HCT116 (cell line): Measurements from ENCODE around the gene HAAO. TPM values are rescaled to one million over a fixed set of nuclear protein-coding genes. Genes with fewer than 3 reads are reported as not detected.

Experiments
- ATAC-seq: fragments of 200-7000 bp; cut with Tn5 transposase; 2 replicates; pipeline ENCODE4 v1.9.1; 2020; ENCODE audit warnings: mild to moderate bottlenecking, moderate library complexity
- BruUV-seq: library from RNA; stranded (reverse); fragments of 400-500 nt; replicated peaks from 2 replicates; lab custom pipeline; 2021; lab: Mats Ljungman, UMichigan
- CTCF ChIA-PET: fragments of 300-600 bp; sonication (Branson Sonifier 250); formaldehyde crosslinking; loops from one replicate; lab custom pipeline; 2021; ENCODE audit warnings: antibody characterized with exemption; lab: Charles Lee
- POLR2A ChIA-PET: fragments of 300-600, 350-600 bp; sonication (Branson Sonifier 250); formaldehyde crosslinking; loops from one replicate; lab custom pipeline; 2021; ENCODE audit warnings: antibody characterized with exemption; lab: Charles Lee
- RAD21 ChIA-PET, 2 experiments: fragments of 300-600 bp; sonication (Branson Sonifier 250); formaldehyde crosslinking; loops; one replicate each; lab custom pipeline; 2023; ENCODE audit warnings: low total read pairs in 2 of 2; ENCODE audit not compliant: uncharacterized antibody in 2 of 2, unreplicated experiment in 2 of 2, low non-redundant PET in 1 of 2; lab: Charles Lee
- DNase-seq: peaks from one replicate; pipeline ENCODE4 v3.0.0-alpha.2; 2010; ENCODE audit warnings: low read depth, low spot score
- H2AFZ ChIP-seq: fragments of 200-600 bp; shearing (Covaris generic), sonication (generic); 2 replicates; pipeline ENCODE4 v1.6.1; 2017; ENCODE audit warnings: low read depth, mixed run types, mixed read lengths, antibody characterized with exemption, low read length; ENCODE audit not compliant: poor library complexity, severe bottlenecking
- H3K27ac ChIP-seq: 2 replicates; pipeline ENCODE4 v1.5.1; 2012; ENCODE audit warnings: low read depth, low read length
- H3K27me3 ChIP-seq: fragments of 200-600 bp; sonication (generic); 2 replicates; pipeline ENCODE4 v1.6.1; 2016; ENCODE audit warnings: mixed run types, low read length, mixed read lengths; ENCODE audit not compliant: insufficient read depth
- H3K36me3 ChIP-seq, 2 experiments: fragments of 200-500 bp in 1 of 2; fragments of 200-600 bp in 1 of 2; sonication (Bioruptor generic) in 1 of 2; sonication (generic) in 1 of 2; 2 replicates each; pipeline versions ENCODE4 v1.5.1 to v1.6.1; 2014 to 2016; ENCODE audit warnings: low read length in 2 of 2, inconsistent platforms in 1 of 2, mixed read lengths in 1 of 2, mixed run types in 1 of 2; ENCODE audit not compliant: insufficient read depth in 2 of 2, control insufficient read depth in 1 of 2
- H3K4me1 ChIP-seq, 2 experiments: fragments of 200-600 bp in 1 of 2; sonication (generic) in 1 of 2; 2 replicates each; pipeline versions ENCODE4 v1.5.1 to v1.6.1; 2012 to 2017; ENCODE audit warnings: low read length in 2 of 2, inconsistent platforms in 1 of 2, mild to moderate bottlenecking in 1 of 2, mixed read lengths in 1 of 2, mixed run types in 1 of 2, moderate library complexity in 1 of 2; ENCODE audit not compliant: insufficient read depth in 2 of 2, control insufficient read depth in 1 of 2
- H3K4me2 ChIP-seq: fragments of 200-600 bp; sonication (generic); 2 replicates; pipeline ENCODE4 v1.6.1; 2017; ENCODE audit warnings: mixed run types, low read length, mixed read lengths
- H3K4me3 ChIP-seq, 2 experiments: fragments of 200-600 bp in 1 of 2; sonication (generic) in 1 of 2; replicated peaks in 1 of 2; 2 replicates each; pipeline ENCODE4 v1.5.1; 2011 to 2016; ENCODE audit warnings: low read length in 2 of 2, control low read depth in 1 of 2, low read depth in 1 of 2, mild to moderate bottlenecking in 1 of 2, mixed read lengths in 1 of 2, mixed run types in 1 of 2
- H3K79me2 ChIP-seq: fragments of 200-600 bp; sonication (generic); 2 replicates; pipeline ENCODE4 v1.6.1; 2017; ENCODE audit warnings: mild to moderate bottlenecking, mixed run types, low read length, moderate library complexity, mixed read lengths; ENCODE audit not compliant: insufficient read depth
- H3K9ac ChIP-seq: fragments of 200-600 bp; sonication (generic); 2 replicates; pipeline ENCODE4 v1.6.1; 2016; ENCODE audit warnings: low read length, mixed read lengths
- H3K9me2 ChIP-seq: fragments of 200-600 bp; sonication (generic), shearing (Covaris generic); 2 replicates; pipeline ENCODE4 v1.6.1; 2017; ENCODE audit warnings: mixed run types, mild to moderate bottlenecking, moderate library complexity; ENCODE audit not compliant: insufficient read depth
- H3K9me3 ChIP-seq, 2 experiments: fragments of 200-500 bp in 1 of 2; fragments of 200-600 bp in 1 of 2; sonication (Bioruptor generic) in 1 of 2; sonication (generic) in 1 of 2; 2 replicates each; pipeline ENCODE4 v1.6.1; 2014 to 2017; ENCODE audit warnings: low read length in 2 of 2, mixed read lengths in 2 of 2, inconsistent platforms in 1 of 2, low read depth in 1 of 2, mild to moderate bottlenecking in 1 of 2, mixed run types in 1 of 2, moderate library complexity in 1 of 2; ENCODE audit not compliant: control insufficient read depth in 1 of 2, insufficient read depth in 1 of 2
- H4K20me1 ChIP-seq: fragments of 200-600 bp; sonication (generic), shearing (Covaris generic); 2 replicates; pipeline ENCODE4 v1.6.1; 2017; ENCODE audit warnings: mixed run types, mild to moderate bottlenecking, moderate library complexity; ENCODE audit not compliant: insufficient read depth
- CBX3 ChIP-seq: IDR thresholded peaks from 2 replicates; pipeline ENCODE4 v1.6.1; 2012; ENCODE audit warnings: low read depth
- CEBPB ChIP-seq: IDR thresholded peaks from 2 replicates; pipeline ENCODE4 v1.6.1; 2012; ENCODE audit warnings: low read depth
- EGR1 ChIP-seq: IDR thresholded peaks from 2 replicates; pipeline ENCODE4 v1.6.1; 2012; ENCODE audit warnings: low read depth
- ELF1 ChIP-seq: IDR thresholded peaks from 2 replicates; pipeline ENCODE4 v1.6.1; 2012; ENCODE audit warnings: low read depth, borderline replicate concordance
- EZH2phosphoT487 ChIP-seq: fragments of 200-600 bp; IDR thresholded peaks from 2 replicates; pipeline ENCODE4 v1.6.1; 2018; ENCODE audit warnings: antibody characterized with exemption, borderline replicate concordance
- FOSL1 ChIP-seq: IDR thresholded peaks from 2 replicates; pipeline ENCODE4 v1.6.1; 2012; ENCODE audit warnings: low read depth
- JUND ChIP-seq: IDR thresholded peaks from 2 replicates; pipeline ENCODE4 v1.6.1; 2012
- POLR2A ChIP-seq: IDR thresholded peaks from 2 replicates; pipeline ENCODE4 v1.7.0; 2011; ENCODE audit warnings: borderline replicate concordance; ENCODE audit not compliant: insufficient read depth, insufficient read length; ENCODE audit errors: extremely low read depth
- POLR2AphosphoS5 ChIP-seq: IDR thresholded peaks from 2 replicates; pipeline ENCODE4 v1.6.1; 2011; ENCODE audit warnings: mild to moderate bottlenecking, low read depth, low read length, moderate library complexity
- RAD21 ChIP-seq: IDR thresholded peaks from 2 replicates; pipeline ENCODE4 v1.6.1; 2012; ENCODE audit warnings: low read depth, mild to moderate bottlenecking
- SIN3A ChIP-seq: IDR thresholded peaks from 2 replicates; pipeline ENCODE4 v1.6.1; 2012; ENCODE audit warnings: low read depth
- SP1 ChIP-seq: IDR thresholded peaks from 2 replicates; pipeline ENCODE4 v1.6.1; 2012; ENCODE audit warnings: low read depth
- SRF ChIP-seq: IDR thresholded peaks from 2 replicates; pipeline ENCODE4 v1.6.1; 2012; ENCODE audit warnings: low read depth
- TCF7L2 ChIP-seq: IDR thresholded peaks from 2 replicates; pipeline ENCODE4 v1.7.0; 2011; ENCODE audit warnings: borderline replicate concordance, inconsistent platforms; ENCODE audit not compliant: insufficient read depth, insufficient read length; ENCODE audit errors: extremely low read depth
- ZFX ChIP-seq: fragments of 450-650 bp; IDR thresholded peaks from 2 replicates; pipeline ENCODE4 v1.6.1; 2017
- ZNF274 ChIP-seq: fragments of 200-500 bp; sonication (Bioruptor generic); IDR thresholded peaks from 2 replicates; pipeline ENCODE4 v1.6.1; 2014; ENCODE audit warnings: mild to moderate bottlenecking, low read depth, low read length, inconsistent platforms
- intact Hi-C: fragments of 100-400 bp; cut with micrococcal nuclease; formaldehyde crosslinking; loops from 2 replicates; pipeline ENCODE4 v1.10.0; 2022
- total RNA-seq: library from RNA; stranded (reverse); gene quantifications from one replicate; pipeline ENCODE4 v1.2.1, GENCODE V29; 2021; ENCODE audit not compliant: unreplicated experiment
- TF ChIP-seq, protein P1 (sequence below): IDR thresholded peaks from 2 replicates; pipeline ENCODE4 v1.6.1; 2012; ENCODE audit warnings: low read depth
- TF ChIP-seq, protein P2 (sequence below): IDR thresholded peaks from 2 replicates; pipeline ENCODE4 v1.6.1; 2012
- TF ChIP-seq, protein P3 (sequence below), 3 experiments: fragments of 200-600 bp in 1 of 3; sonication (generic) in 1 of 3; IDR thresholded peaks in 2 of 3; conservative IDR thresholded peaks in 1 of 3; 2 replicates each; pipeline ENCODE4 v1.5.1; 2012 to 2017; ENCODE audit warnings: low read depth in 2 of 3, low read length in 2 of 3, antibody characterized with exemption in 1 of 3, borderline replicate concordance in 1 of 3, control low read depth in 1 of 3, mild to moderate bottlenecking in 1 of 3, mixed read lengths in 1 of 3, mixed run types in 1 of 3, moderate library complexity in 1 of 3; ENCODE audit not compliant: insufficient read depth in 1 of 3
- TF ChIP-seq, protein P4 (sequence below): IDR thresholded peaks from 2 replicates; pipeline ENCODE4 v1.6.1; 2012

Gene HAAO
- total RNA-seq, 1 experiment from 2014 or later, result not detected

DNA sequence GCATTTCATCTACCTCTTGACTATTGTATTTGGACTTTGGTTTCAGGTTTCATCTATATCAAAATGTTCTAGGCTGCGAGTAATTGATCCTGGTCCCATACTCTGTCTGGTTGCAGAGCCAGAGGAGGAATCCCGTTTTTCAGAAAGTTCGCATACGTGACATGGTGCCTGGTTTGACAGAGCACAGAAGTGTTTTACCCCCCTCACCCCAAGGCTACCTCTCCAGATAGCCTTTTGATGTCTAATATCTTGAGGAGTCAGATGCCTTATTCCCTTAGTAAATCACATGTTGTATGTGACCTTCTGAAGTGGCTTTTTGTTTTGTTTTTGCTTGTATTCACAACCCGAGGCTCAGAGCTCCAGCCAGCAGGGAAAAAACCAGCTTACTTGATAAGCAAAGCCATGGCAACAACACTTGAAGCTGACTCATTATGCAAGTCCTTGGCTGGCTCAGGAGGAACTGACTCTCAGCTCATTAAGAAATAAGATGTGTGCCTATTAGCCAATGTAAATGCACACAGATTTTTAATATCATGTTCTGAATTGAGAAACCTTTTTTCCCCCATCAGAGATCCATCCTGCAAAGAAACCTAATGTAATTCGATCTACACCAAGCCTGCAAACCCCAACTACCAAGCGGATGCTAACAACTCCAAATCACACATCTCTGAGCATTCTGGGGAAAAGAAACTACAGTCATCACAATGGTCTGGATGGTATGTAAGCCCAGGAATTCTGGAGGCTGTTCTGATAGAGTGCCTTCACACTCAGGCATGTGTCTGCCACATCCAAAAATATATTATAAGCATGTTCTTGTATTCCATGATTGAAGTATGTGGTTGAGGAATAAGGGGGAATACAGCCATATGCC is 69.8 kb downstream of the HAAO start:
- H3K27ac ChIP-seq, result no peak overlapping the region
- H4K20me1 ChIP-seq, result no peaks in the 10 kb centered on the region
- H3K9ac ChIP-seq, result no peak overlapping the region
- H3K9me2 ChIP-seq, result no peaks in the 10 kb centered on the region
- RAD21 ChIA-PET, result no interaction called here
- H2AFZ ChIP-seq, result no peak overlapping the region
- no peaks in the 10 kb centered on the region for H3K4me1 ChIP-seq
- ATAC-seq, result no peak
- no peak overlapping the region for H3K4me2 ChIP-seq
- DNase-seq, result no peak
- no peaks in the 10 kb centered on the region for H3K79me2 ChIP-seq
- no peaks in the 10 kb centered on the region for H3K36me3 ChIP-seq
- no TSS peak for BruUV-seq
- no peak for TF ChIP-seq EZH2phosphoT487
- TF ChIP-seq ZNF274, result no peak
- no peak for TF ChIP-seq ELF1
- no peak for TF ChIP-seq CEBPB
- TF ChIP-seq FOSL1, result no peak
- TF ChIP-seq JUND, result no peak
- TF ChIP-seq TCF7L2, result no peak
- TF ChIP-seq, protein P1, sequence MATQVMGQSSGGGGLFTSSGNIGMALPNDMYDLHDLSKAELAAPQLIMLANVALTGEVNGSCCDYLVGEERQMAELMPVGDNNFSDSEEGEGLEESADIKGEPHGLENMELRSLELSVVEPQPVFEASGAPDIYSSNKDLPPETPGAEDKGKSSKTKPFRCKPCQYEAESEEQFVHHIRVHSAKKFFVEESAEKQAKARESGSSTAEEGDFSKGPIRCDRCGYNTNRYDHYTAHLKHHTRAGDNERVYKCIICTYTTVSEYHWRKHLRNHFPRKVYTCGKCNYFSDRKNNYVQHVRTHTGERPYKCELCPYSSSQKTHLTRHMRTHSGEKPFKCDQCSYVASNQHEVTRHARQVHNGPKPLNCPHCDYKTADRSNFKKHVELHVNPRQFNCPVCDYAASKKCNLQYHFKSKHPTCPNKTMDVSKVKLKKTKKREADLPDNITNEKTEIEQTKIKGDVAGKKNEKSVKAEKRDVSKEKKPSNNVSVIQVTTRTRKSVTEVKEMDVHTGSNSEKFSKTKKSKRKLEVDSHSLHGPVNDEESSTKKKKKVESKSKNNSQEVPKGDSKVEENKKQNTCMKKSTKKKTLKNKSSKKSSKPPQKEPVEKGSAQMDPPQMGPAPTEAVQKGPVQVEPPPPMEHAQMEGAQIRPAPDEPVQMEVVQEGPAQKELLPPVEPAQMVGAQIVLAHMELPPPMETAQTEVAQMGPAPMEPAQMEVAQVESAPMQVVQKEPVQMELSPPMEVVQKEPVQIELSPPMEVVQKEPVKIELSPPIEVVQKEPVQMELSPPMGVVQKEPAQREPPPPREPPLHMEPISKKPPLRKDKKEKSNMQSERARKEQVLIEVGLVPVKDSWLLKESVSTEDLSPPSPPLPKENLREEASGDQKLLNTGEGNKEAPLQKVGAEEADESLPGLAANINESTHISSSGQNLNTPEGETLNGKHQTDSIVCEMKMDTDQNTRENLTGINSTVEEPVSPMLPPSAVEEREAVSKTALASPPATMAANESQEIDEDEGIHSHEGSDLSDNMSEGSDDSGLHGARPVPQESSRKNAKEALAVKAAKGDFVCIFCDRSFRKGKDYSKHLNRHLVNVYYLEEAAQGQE, result no peak
- TF ChIP-seq, protein P2, sequence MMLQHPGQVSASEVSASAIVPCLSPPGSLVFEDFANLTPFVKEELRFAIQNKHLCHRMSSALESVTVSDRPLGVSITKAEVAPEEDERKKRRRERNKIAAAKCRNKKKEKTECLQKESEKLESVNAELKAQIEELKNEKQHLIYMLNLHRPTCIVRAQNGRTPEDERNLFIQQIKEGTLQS, result no peak
- TF ChIP-seq, protein P3, sequence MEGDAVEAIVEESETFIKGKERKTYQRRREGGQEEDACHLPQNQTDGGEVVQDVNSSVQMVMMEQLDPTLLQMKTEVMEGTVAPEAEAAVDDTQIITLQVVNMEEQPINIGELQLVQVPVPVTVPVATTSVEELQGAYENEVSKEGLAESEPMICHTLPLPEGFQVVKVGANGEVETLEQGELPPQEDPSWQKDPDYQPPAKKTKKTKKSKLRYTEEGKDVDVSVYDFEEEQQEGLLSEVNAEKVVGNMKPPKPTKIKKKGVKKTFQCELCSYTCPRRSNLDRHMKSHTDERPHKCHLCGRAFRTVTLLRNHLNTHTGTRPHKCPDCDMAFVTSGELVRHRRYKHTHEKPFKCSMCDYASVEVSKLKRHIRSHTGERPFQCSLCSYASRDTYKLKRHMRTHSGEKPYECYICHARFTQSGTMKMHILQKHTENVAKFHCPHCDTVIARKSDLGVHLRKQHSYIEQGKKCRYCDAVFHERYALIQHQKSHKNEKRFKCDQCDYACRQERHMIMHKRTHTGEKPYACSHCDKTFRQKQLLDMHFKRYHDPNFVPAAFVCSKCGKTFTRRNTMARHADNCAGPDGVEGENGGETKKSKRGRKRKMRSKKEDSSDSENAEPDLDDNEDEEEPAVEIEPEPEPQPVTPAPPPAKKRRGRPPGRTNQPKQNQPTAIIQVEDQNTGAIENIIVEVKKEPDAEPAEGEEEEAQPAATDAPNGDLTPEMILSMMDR (IDR thresholded peaks at IDR 0.05 in 2 of 3, conservative IDR thresholded peaks at IDR 0.05 in 1 of 3; ENCODE audit: borderline replicate concordance in 1 of 3, insufficient read depth in 1 of 3, low read depth in 2 of 3, low read length in 2 of 3), result no peak
- TF ChIP-seq ZFX, result no peak
- TF ChIP-seq, protein P4, sequence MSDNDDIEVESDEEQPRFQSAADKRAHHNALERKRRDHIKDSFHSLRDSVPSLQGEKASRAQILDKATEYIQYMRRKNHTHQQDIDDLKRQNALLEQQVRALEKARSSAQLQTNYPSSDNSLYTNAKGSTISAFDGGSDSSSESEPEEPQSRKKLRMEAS, result no peak
- no peak for TF ChIP-seq SP1
- TF ChIP-seq SRF, result no peak
- TF ChIP-seq EGR1, result no peak
- TF ChIP-seq CBX3, result no peak
- TF ChIP-seq RAD21, result no peak
- TF ChIP-seq POLR2AphosphoS5, result no peak
- TF ChIP-seq POLR2A, result no peak
- no peak for TF ChIP-seq SIN3A
- H3K27me3 ChIP-seq, result no peaks in the 10 kb centered on the region
- H3K9me3 ChIP-seq, result no peaks in the 10 kb centered on the region
- H3K4me3 ChIP-seq, result no peak overlapping the region
- POLR2A ChIA-PET, result no interaction called here
- CTCF ChIA-PET, result no interaction called here
- intact Hi-C loops, result no loop called here
